ENCODE results near the gene STIM2. TPM values are rescaled to one million over a fixed set of nuclear protein-coding genes. Genes with fewer than 3 reads are reported as not detected.

Gene STIM2
- total and polyA plus RNA-seq, 9 of the 15 experiments (the other 6 are each of a cell fraction or from before 2014, with no cell fraction given), result 7.2 to 26.8 (median 15.4) TPM

- TF ChIP-seq NRF1 (conservative IDR thresholded peaks at IDR 0.05 in 1 of 2, IDR thresholded peaks at IDR 0.05 in 1 of 2) (peak; percentile 97), YY1 (IDR thresholded peaks at IDR 0.05; ENCODE audit: borderline replicate concordance in 1 of 3, control insufficient read depth in 1 of 3, extremely low read depth in 1 of 3, insufficient read depth in 3 of 3, insufficient read length in 1 of 3, insufficient replicate concordance in 2 of 3, low read depth in 1 of 3, low read length in 2 of 3) (peak in 1 of 3 experiments; percentile 15), E2F6 (IDR thresholded peaks at IDR 0.05; ENCODE audit: borderline replicate concordance in 1 of 2, extremely low read depth in 1 of 2, insufficient read depth in 1 of 2, insufficient read length in 1 of 2, low read depth in 1 of 2, low read length in 1 of 2, poor library complexity in 1 of 2, severe bottlenecking in 1 of 2) (peak in 1 of 2 experiments; percentile 44), STAG1 (CRISPR knock-in tag; IDR thresholded peaks at IDR 0.05; ENCODE audit: borderline replicate concordance) (no peak), SP2 (IDR thresholded peaks at IDR 0.05; ENCODE audit: extremely low read depth, low read depth, low read length, poor library complexity, severe bottlenecking) (no peak), EP300 (IDR thresholded peaks at IDR 0.05; ENCODE audit: low read length) (0 out of 2 replicates have a peak, but pooled peaks have one; percentile 6), HCFC1 (IDR thresholded peaks at IDR 0.05; ENCODE audit: low read depth, low read length) (no peak), RB1 (IDR thresholded peaks at IDR 0.05; ENCODE audit: low read depth) (peak; percentile 20), RBFOX2 (IDR thresholded peaks at IDR 0.05; ENCODE audit: low read depth, low read length) (peak; percentile 81), PCBP2 (IDR thresholded peaks at IDR 0.05; ENCODE audit: low read depth, low read length, poor library complexity, severe bottlenecking) (no peak), ZNF197 (CRISPR knock-in tag; IDR thresholded peaks at IDR 0.05; ENCODE audit: low read depth) (no peak), MEIS2 (IDR thresholded peaks at IDR 0.05; ENCODE audit: partially characterized antibody) (peak; percentile 94), ELF4 (CRISPR knock-in tag; IDR thresholded peaks at IDR 0.05) (0 out of 2 replicates have a peak, but pooled peaks have one; percentile 59), ZBTB33 (CRISPR knock-in tag; IDR thresholded peaks at IDR 0.05) (no peak), ZBTB1 (CRISPR knock-in tag; IDR thresholded peaks at IDR 0.05; ENCODE audit: borderline replicate concordance, low read depth) (no peak), POLR2H (tag; IDR thresholded peaks at IDR 0.05; ENCODE audit: low read depth) (peak; percentile 78), ZNF133 (CRISPR knock-in tag; IDR thresholded peaks at IDR 0.05) (no peak), MIER1 (IDR thresholded peaks at IDR 0.05; ENCODE audit: low read depth) (no peak), TFAM (CRISPR knock-in tag; conservative IDR thresholded peaks at IDR 0.05) (no peak), POLR2AphosphoS2 (IDR thresholded peaks at IDR 0.05; ENCODE audit: low read length) (peak; percentile 96), KDM5B (IDR thresholded peaks at IDR 0.05; ENCODE audit: insufficient replicate concordance, low read depth, low read length) (peak; percentile 75), VEZF1 (CRISPR knock-in tag; IDR thresholded peaks at IDR 0.05) (peak; percentile 95)
Measured at GRCh38 chr4:26860157-26860921, at the start of gene STIM2 (continued).

All from K562 (cell line).